Gastroesophageal sphincter (tissue), 3 donors: ENCODE data around the gene ARHGEF9.

Source experiments
- CTCF ChIP-seq, 4 experiments: fragments of 200-600 bp in 2 of 4; fragments of 450-650 bp in 2 of 4; sonication (generic) in 1 of 4; IDR thresholded peaks; one replicate each; pipeline ENCODE4 v1.5.1; 2017 to 2019; ENCODE audit warnings: antibody characterized with exemption in 4 of 4, mild to moderate bottlenecking in 2 of 4, moderate library complexity in 2 of 4
- EP300 ChIP-seq: sonication (generic); formaldehyde crosslinking; IDR thresholded peaks from one replicate; pipeline ENCODE4 v1.6.1; 2017; ENCODE audit warnings: antibody characterized with exemption, mild to moderate bottlenecking
- POLR2AphosphoS5 ChIP-seq: sonication (generic); formaldehyde crosslinking; IDR thresholded peaks from one replicate; pipeline ENCODE4 v1.6.1; 2017; ENCODE audit warnings: antibody characterized with exemption

DNA sequence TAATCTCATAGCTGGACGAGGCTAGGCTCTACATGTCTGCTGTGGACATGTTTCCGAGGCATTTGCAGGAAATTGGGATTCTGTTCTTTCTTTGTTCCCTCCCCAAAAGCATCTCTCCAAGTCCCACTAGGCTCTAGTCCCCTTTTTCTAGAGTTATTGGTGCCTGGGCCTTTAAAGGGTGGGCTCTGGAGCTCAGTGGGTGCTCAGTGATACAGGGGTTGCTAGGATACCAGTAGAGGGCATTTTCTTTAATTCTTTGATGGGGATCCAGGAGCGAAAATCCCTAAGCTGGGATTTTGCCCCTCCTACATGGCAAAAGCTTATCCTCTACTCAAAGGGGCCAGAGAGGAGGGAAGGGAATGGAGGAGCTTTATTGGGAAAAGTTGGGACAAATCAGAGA lies 34.2 kb downstream of the ARHGEF9 start:
- TF ChIP-seq POLR2AphosphoS5 = no peak
- TF ChIP-seq CTCF (IDR thresholded peaks at IDR 0.05) = no peak
- TF ChIP-seq EP300 = no peak
